Prostate gland (tissue), 2 donors: Measurements from ENCODE around the gene COL4A2.

Experiments
- CTCF ChIP-seq, 4 experiments: fragments of 200-600 bp in 2 of 4; fragments of 450-650 bp in 2 of 4; sonication (generic) in 2 of 4; IDR thresholded peaks; 1 replicate in 3 of 4; 2 replicates in 1 of 4; pipeline ENCODE4 v1.5.1; 2016 to 2019; ENCODE audit warnings: antibody characterized with exemption in 4 of 4, mild to moderate bottlenecking in 2 of 4, moderate library complexity in 2 of 4
- POLR2A ChIP-seq: fragments of 450-650 bp; IDR thresholded peaks from one replicate; pipeline ENCODE4 v1.6.1; 2016; ENCODE audit warnings: antibody characterized with exemption, mild to moderate bottlenecking

DNA sequence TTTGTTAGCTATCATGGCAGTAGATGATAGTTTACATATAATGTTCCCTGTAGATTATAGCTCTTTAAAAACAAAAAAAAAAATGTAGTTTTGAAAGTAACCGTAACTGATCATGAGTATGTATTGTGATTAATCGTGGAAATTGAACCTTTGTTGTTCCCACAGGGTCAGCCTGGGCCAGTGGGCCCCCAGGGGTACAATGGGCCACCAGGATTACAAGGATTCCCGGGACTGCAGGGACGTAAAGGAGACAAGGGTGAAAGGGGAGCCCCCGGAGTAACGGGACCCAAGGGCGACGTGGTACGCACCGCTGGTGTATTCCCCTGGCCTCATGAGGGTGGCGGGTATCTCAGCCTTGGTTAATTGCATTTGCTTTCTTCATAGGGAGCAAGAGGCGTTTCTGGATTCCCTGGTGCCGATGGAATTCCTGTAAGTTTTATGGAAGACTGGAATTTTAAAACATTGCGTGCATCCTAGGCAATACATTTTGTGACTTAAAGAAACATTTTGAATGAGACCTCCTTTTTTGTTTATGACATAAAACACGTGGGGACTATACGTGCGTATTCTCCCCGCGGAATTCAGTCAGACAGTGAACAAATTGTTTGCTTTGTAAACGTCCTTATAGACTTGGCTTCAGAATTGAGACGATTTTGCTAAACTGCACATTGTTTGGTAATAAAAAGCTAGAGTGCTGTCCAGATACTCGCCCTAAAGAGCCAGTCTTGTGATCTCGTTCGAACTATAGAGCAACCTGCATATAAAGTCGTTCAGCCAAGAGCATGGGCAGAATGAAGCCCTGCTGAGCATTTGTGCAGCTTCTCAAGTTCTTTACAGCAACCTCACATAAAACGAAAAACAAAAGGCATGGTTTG is 117.7 kb downstream of the COL4A2 start:
- TF ChIP-seq CTCF (IDR thresholded peaks at IDR 0.05) (no peak), POLR2A (no peak)
